Endothelial cell of umbilical vein (primary cell): ENCODE results near the gene CNKSR3. TPM values are rescaled to one million over a fixed set of nuclear protein-coding genes. Genes with fewer than 3 reads are reported as not detected.

Experiments
- BruUV-seq: library from RNA; stranded (reverse); fragments of 400-500 nt; replicated peaks from 2 replicates; lab custom pipeline; 2021; lab: Mats Ljungman, UMichigan
- CTCF ChIA-PET: fragments of 300-600, 350-600 bp; sonication (Branson Sonifier 250); formaldehyde crosslinking; loops from one replicate; lab custom pipeline; 2021; ENCODE audit warnings: antibody characterized with exemption, inconsistent platforms; lab: Charles Lee
- POLR2A ChIA-PET: fragments of 300-600, 350-600 bp; sonication (Branson Sonifier 250); formaldehyde crosslinking; loops from one replicate; lab custom pipeline; 2021; ENCODE audit warnings: antibody characterized with exemption, inconsistent platforms; lab: Charles Lee
- DNase-seq: peaks from one replicate; pipeline ENCODE4 v3.0.0-alpha.2; 2011; ENCODE audit warnings: low read depth, low spot score
- FAIRE-seq: peaks from 2 replicates; lab custom pipeline; 2011; peaks lifted over from hg19 to GRCh38; lab: Jason Lieb, UNC
- H2AFZ ChIP-seq: 2 replicates; pipeline ENCODE4 v1.6.0; 2012; ENCODE audit warnings: low read depth, low read length, control low read depth, inconsistent platforms
- H3K27ac ChIP-seq: 2 replicates; pipeline ENCODE4 v1.5.1; 2011; ENCODE audit warnings: low read depth, mild to moderate bottlenecking, control low read depth, low read length, moderate library complexity; ENCODE audit not compliant: insufficient read depth
- H3K27me3 ChIP-seq, 2 experiments: 2 replicates each; pipeline versions ENCODE4 v1.6.0 to v1.6.1; 2011; ENCODE audit warnings: low read length in 2 of 2, mixed read lengths in 1 of 2; ENCODE audit not compliant: control insufficient read depth in 2 of 2, insufficient read depth in 2 of 2
- H3K36me3 ChIP-seq, 2 experiments: 2 replicates in 1 of 2; 3 replicates in 1 of 2; pipeline ENCODE4 v1.5.1; 2011; ENCODE audit warnings: low read length in 2 of 2, mild to moderate bottlenecking in 1 of 2, moderate library complexity in 1 of 2; ENCODE audit not compliant: control insufficient read depth in 2 of 2, insufficient read depth in 2 of 2; ENCODE audit errors: extremely low read depth in 1 of 2
- H3K4me1 ChIP-seq: 3 replicates; pipeline ENCODE4 v1.5.1; 2011; ENCODE audit warnings: mild to moderate bottlenecking, low read length; ENCODE audit not compliant: control insufficient read depth, insufficient read depth; ENCODE audit errors: extremely low read depth
- H3K4me2 ChIP-seq: 2 replicates; pipeline ENCODE4 v1.6.1; 2011; ENCODE audit warnings: low read length, control low read depth, mixed read lengths; ENCODE audit not compliant: insufficient read depth
- H3K4me3 ChIP-seq, 3 experiments: fragments of 200-600 bp in 1 of 3; sonication (generic), shearing (Covaris generic) in 1 of 3; replicated peaks in 1 of 3; 2 replicates each; pipeline ENCODE4 v1.5.1; 2011 to 2016; ENCODE audit warnings: control low read depth in 3 of 3, low read length in 3 of 3, mild to moderate bottlenecking in 2 of 3, inconsistent platforms in 1 of 3, low read depth in 1 of 3, moderate library complexity in 1 of 3; ENCODE audit not compliant: insufficient read depth in 1 of 3
- H3K79me2 ChIP-seq: 2 replicates; pipeline ENCODE4 v1.6.0; 2012; ENCODE audit warnings: low read length, inconsistent platforms; ENCODE audit not compliant: control insufficient read depth, insufficient read depth
- H3K9ac ChIP-seq: replicated peaks from 2 replicates; pipeline ENCODE3; 2011; ENCODE audit warnings: low read length, control low read depth; ENCODE audit not compliant: insufficient read depth; ENCODE audit errors: extremely low read depth
- H3K9me1 ChIP-seq: replicated peaks from 3 replicates; pipeline ENCODE4 v1.6.0; 2011; ENCODE audit warnings: mild to moderate bottlenecking, low read length; ENCODE audit not compliant: control insufficient read depth, insufficient read depth; ENCODE audit errors: extremely low read depth
- H3K9me3 ChIP-seq: replicated peaks from 2 replicates; pipeline ENCODE4 v1.5.1; 2012; ENCODE audit warnings: low read length, inconsistent platforms; ENCODE audit not compliant: control insufficient read depth, insufficient read depth
- H4K20me1 ChIP-seq: replicated peaks from 2 replicates; pipeline ENCODE3; 2011; ENCODE audit warnings: mild to moderate bottlenecking, low read length; ENCODE audit not compliant: control insufficient read depth, insufficient read depth; ENCODE audit errors: extremely low read depth
- EZH2 ChIP-seq: IDR thresholded peaks from 2 replicates; pipeline ENCODE4 v1.6.1; 2012; ENCODE audit warnings: borderline replicate concordance, low read depth, mild to moderate bottlenecking, moderate library complexity, low read length, inconsistent platforms; ENCODE audit not compliant: severe bottlenecking
- FOS ChIP-seq: IDR thresholded peaks from 2 replicates; pipeline ENCODE4 v1.6.1; 2011; ENCODE audit warnings: mild to moderate bottlenecking, low read length, moderate library complexity, borderline replicate concordance; ENCODE audit not compliant: insufficient read depth
- GATA2 ChIP-seq: IDR thresholded peaks from 2 replicates; pipeline ENCODE4 v1.7.0; 2011; ENCODE audit warnings: low read depth, mild to moderate bottlenecking, moderate library complexity, mixed read lengths, low read length; ENCODE audit not compliant: insufficient read length, insufficient read depth
- JUN ChIP-seq: IDR thresholded peaks from 2 replicates; pipeline ENCODE4 v1.6.1; 2011; ENCODE audit warnings: borderline replicate concordance, low read depth; ENCODE audit not compliant: insufficient read length, insufficient read depth
- MYC ChIP-seq: IDR thresholded peaks from one replicate; pipeline ENCODE4 v1.6.1; 2011; ENCODE audit warnings: mild to moderate bottlenecking, low read depth, low read length
- POLR2A ChIP-seq: IDR thresholded peaks from 2 replicates; pipeline ENCODE4 v1.6.1; 2012; ENCODE audit warnings: low read depth, mild to moderate bottlenecking, control low read depth, low read length
- POLR2AphosphoS5 ChIP-seq: IDR thresholded peaks from 2 replicates; pipeline ENCODE4 v1.6.1; 2012; ENCODE audit warnings: low read depth, mild to moderate bottlenecking, control low read depth, low read length, moderate library complexity; ENCODE audit not compliant: insufficient read depth
- dilution Hi-C: fragments of 300-500 bp; cut with MboI; formaldehyde crosslinking; loops from one replicate; pipeline ENCODE4 v1.15.0; 2019; ENCODE audit warnings: low sequenced_read_pairs; ENCODE audit not compliant: extremely low pct_ligation_motif_present
- intact Hi-C: fragments of 100-400 bp; cut with micrococcal nuclease; formaldehyde crosslinking; loops from one replicate; pipeline ENCODE4 v1.10.0; 2022
- polyA plus RNA-seq, 4 experiments: library from polyadenylated mRNA; depleted of rRNA in 3 of 4; stranded (reverse) in 3 of 4; unstranded in 1 of 4; fragments of >200 nt; gene quantifications; 2 replicates each; pipeline versions ENCODE4 v1.2.1 to v1.2.3, GENCODE V29; 2011 to 2012; ENCODE audit warnings: missing spikeins in 1 of 4
- total RNA-seq: library from RNA; stranded (reverse); gene quantifications from 2 replicates; pipeline ENCODE4 v1.2.3, GENCODE V29; 2021
- TF ChIP-seq, protein P1 (sequence below), 2 donors: IDR thresholded peaks; 1 replicate in 1 of 2; 2 replicates in 1 of 2; pipeline ENCODE4 v1.5.1; 2011; ENCODE audit warnings: low read length in 2 of 2, mild to moderate bottlenecking in 2 of 2, moderate library complexity in 2 of 2, control low read depth in 1 of 2, inconsistent platforms in 1 of 2, low read depth in 1 of 2; ENCODE audit not compliant: insufficient read depth in 1 of 2; ENCODE audit errors: extremely low read depth in 1 of 2
- TF ChIP-seq, protein P2 (sequence below): IDR thresholded peaks from 2 replicates; pipeline ENCODE4 v1.6.1; 2011; ENCODE audit not compliant: insufficient read depth, insufficient read length

CNKSR3 gene
- total and polyA plus RNA-seq, 2 donors (not counting 3 experiments of a cell fraction or from before 2014, with no cell fraction given) = 2.3 to 15.6 TPM

DNA sequence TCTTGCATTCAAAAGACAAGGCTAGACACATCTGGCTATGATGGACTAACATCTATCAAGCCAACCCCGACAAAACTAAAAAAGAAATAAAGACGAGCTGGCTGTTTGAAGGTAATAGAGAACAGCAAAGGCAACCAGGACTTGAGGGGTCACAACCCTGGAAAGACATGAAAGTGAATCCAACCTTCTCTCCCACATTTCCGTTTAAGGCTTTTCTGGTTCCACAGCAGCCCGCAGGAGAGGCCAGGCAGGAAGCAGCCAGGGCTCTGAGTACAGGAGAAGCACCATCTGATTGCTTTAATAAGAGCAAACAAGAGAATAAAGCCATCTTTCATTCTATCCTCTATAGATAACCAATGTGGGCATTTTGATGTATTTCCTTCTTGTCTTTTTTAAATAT lies 14.3 kb downstream of the CNKSR3 start:
- Histone ChIP-seq H3K9me1 (no peaks in the 10 kb centered on the region), H4K20me1 (no peaks in the 10 kb centered on the region), H3K9me3 (no peaks in the 10 kb centered on the region), H3K36me3 (no peaks in the 10 kb centered on the region), H3K4me3 (no peak overlapping the region), H3K4me2 (no peak overlapping the region), H3K4me1 (peaks cover 23% of the 10 kb centered on the region), H2AFZ (no peak overlapping the region), H3K9ac (no peak overlapping the region), H3K79me2 (no peaks in the 10 kb centered on the region), H3K27ac (no peak overlapping the region), H3K27me3 (no peaks in the 10 kb centered on the region)
- no peak for DNase-seq
- POLR2A ChIA-PET = no interaction called here
- FAIRE-seq = no peak
- TF ChIP-seq, protein P1, sequence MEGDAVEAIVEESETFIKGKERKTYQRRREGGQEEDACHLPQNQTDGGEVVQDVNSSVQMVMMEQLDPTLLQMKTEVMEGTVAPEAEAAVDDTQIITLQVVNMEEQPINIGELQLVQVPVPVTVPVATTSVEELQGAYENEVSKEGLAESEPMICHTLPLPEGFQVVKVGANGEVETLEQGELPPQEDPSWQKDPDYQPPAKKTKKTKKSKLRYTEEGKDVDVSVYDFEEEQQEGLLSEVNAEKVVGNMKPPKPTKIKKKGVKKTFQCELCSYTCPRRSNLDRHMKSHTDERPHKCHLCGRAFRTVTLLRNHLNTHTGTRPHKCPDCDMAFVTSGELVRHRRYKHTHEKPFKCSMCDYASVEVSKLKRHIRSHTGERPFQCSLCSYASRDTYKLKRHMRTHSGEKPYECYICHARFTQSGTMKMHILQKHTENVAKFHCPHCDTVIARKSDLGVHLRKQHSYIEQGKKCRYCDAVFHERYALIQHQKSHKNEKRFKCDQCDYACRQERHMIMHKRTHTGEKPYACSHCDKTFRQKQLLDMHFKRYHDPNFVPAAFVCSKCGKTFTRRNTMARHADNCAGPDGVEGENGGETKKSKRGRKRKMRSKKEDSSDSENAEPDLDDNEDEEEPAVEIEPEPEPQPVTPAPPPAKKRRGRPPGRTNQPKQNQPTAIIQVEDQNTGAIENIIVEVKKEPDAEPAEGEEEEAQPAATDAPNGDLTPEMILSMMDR (IDR thresholded peaks at IDR 0.05; ENCODE audit: extremely low read depth in 1 of 2, insufficient read depth in 1 of 2, low read depth in 1 of 2, low read length in 2 of 2) = no peak
- no peak for TF ChIP-seq POLR2A
- no peak for TF ChIP-seq EZH2
- TF ChIP-seq JUN = no peak
- no peak for TF ChIP-seq MYC
- TF ChIP-seq POLR2AphosphoS5 = no peak
- TF ChIP-seq FOS = no peak
- TF ChIP-seq, protein P2, sequence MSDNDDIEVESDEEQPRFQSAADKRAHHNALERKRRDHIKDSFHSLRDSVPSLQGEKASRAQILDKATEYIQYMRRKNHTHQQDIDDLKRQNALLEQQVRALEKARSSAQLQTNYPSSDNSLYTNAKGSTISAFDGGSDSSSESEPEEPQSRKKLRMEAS = no peak
- no peak for TF ChIP-seq GATA2
- dilution Hi-C loops = no loop called here
- CTCF ChIA-PET = interaction anchor here (1.6 kb wide), 1 partner anchor 11 kb away, joined by 5 read pairs; no protein-coding TSS in a partner anchor
- intact Hi-C loops = no loop called here
- BruUV-seq = no TSS peak
